GM18499 (cell line): ENCODE results near the gene CDH13.

Source experiments
- ATAC-seq: cut with Tn5 transposase; IDR thresholded peaks from one replicate; pipeline ENCODE4 v1.9.1; 2021; ENCODE audit warnings: moderate number of reproducible peaks; ENCODE audit not compliant: insufficient read depth, unreplicated experiment

Gene CDH13

DNA sequence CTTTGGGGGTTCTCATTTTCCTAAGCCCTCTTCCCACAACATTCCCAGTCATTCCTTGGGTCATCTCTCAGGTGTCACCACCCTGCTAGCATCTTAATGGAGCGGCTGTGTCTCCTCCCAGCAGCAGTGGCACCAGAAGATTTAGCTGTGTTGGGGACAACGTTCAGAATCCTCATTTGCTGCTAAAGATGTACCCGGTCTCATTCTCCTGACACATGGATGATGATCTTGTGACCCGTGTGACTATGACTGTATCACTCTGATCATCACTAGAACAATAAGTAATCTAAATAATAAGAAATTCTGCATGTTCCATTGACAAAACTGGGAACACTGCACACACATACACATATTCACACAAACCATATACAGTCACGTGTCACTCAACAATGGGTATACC, 781.2 kb downstream of the CDH13 start:
- ATAC-seq: no peak

DNA sequence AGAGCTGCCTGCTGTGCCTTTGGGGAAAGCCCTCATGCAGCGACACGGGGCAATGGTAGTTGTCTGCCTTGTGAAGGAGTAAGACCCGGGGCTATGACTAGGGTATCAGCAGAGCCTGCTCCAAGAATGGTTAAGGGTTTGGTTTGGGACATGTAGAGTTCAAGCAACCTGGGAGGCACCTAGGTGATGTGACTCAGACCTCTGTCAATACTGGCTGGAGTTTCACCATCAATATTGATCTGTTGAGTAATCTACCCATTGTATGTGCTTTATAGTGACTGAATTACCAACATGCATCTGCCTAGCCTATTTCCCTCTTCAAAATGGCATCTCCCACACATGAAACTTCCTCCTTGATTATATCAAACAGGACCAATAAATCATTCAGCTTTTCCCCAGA, 782.6 kb downstream of the CDH13 start:
- ATAC-seq: no peak

DNA sequence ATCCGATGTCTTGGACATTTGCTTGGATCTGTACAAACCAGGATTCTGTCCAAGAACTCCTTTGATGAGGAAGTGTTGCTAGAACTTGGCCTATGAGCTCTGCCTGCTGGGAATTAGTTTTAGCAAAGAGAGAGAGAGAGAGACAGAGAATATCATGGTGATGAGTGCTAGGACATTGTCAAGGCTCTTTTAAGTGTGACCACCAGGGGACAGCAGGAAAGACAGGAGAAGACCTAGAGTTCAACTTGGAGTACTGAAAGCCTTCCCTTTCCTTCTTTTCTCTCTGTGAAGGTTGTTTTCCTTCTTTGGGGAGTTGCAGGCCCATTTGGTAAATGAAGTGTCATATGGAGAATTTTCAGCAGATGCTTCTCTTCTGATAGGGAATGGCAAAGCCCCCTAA, 791.8 kb downstream of the CDH13 start:
- ATAC-seq: no peak

DNA sequence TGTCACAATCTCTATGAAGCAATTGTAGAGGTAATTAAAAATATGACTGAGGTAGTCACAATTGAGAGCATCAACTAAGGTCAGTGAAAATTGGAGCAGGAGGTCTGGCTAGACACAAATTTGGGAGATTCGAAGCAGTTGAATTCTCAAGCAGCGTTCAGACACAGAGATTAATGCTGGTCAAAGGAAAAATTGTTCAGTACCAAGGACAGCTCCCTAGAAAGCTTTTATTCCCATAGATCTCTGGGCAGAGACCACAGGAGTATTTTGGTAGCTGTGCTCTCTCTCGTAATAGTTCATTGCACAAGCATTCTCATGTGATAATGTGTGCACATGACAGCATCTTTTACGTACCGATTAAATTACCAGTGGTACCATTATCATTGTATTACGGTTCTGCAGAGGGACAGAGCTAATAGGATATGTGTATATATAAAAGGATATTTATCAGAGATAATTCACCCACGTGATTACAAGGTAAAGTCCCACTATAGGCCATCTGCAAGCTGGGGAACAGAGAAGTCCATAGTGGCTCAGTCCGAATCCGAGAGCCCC, 793.5 kb downstream of the CDH13 start:
- ATAC-seq: no peak

DNA sequence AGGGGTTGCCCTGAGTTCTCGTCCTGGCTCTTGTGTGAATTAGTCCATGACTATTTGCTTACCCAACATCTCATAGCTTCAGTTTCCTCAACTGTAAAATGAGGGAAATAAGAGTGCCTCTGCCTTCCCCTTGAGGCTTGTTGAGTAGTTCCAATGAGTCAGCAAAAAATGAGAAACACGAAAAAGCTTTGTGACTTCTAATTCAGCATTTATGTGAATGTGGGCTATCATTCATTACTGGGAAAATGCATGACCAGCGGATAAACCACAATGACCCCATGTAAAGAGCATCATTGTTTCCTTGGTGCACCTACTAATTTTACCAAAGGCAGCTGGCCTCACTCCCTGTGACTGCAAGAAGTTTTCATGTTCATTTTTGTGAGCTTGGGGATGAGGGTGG, 806.4 kb downstream of the CDH13 start:
- ATAC-seq: no peak

DNA sequence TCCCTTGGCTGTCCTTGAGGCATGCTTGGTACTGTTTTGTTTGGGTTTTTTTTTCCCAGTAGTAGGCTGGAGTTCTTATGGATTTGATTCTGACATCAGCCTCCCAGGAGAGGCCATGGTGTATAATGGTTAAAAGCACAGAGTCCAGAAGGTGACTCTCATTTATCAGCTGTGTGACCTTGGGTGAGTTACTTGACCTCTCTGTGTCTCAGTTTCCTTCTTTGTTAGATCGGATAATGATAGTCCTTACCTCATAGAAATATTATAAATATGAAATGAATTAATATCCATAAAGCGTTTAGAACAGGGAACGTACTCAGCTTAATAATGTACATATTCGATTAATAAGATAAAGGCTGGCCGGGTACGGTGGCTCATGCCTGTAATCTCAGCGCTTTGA, 810.3 kb downstream of the CDH13 start:
- no peak for ATAC-seq

DNA sequence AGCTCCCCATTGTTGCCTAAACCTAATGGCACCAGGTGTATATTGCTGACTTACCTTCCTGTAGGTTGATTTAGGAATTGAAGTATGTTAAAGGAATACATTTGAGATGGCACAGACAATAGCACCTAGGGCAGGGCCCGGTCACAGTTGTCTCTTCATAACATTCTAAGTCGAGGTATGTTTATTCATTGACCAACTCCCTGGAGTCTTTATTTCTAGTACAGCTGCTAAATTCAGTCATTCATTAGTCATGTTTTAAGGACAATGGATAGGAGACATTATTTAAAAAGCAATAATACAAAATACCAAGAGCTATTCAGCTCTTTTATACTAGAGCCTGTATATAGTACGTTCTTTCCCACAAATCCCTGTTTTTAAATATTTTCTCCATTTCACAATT, 811.6 kb downstream of the CDH13 start:
- no peak for ATAC-seq

DNA sequence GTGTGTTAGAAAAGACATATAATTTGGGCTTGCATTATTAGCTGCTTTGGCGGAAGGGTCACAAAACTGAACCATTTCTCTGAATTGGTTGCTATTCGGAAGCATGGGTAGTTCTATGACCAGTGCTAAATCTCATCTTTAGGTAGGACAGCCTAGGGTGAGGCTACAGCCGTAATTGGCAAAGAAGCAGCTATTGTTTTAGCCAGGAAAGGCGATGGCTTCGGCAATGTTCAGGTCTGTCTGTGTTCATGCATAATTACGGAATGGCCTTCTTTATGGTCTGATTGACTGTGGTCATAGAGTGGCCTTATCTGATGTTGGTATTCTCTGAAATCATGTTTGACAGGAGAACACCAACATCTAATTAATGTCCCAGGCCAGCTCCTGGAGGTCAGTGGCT, 812.6 kb downstream of the CDH13 start:
- ATAC-seq: no peak

DNA sequence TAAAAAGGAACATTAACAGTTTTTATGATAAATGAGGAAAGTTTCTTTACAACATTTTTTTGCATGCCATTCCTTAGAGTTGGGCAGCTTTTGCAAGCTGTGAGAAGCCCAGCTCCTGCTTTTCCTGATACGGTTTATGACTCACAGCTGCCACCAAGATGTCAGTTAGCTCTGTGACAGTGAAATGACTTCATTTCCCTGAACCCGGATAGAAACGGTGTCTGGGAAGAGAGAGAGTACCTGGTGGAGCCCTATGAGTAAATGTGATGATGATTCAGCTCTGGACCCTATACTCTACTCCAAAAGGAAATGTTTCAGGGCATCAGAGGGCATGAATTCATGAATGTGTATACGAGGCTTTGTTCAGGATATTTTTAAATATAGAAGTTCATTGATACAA, 814.7 kb downstream of the CDH13 start:
- no peak for ATAC-seq

DNA sequence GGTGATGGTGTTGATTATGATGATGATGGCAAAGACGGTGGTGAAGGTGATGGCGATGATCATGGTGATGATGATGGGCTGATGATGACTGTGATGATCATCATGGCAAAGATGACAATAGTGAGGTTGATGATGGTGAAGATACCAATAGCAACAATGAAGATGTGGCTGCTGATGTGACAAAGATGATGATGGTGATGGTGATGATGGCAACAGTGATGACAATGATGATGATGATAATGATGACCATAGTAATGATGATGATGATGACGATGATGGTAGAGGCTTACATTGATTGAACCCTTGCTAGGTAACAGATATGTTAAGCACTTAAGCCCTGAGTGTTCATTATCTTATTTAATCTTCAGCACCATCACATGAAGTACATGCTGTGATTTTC, 817.2 kb downstream of the CDH13 start:
- no peak for ATAC-seq

DNA sequence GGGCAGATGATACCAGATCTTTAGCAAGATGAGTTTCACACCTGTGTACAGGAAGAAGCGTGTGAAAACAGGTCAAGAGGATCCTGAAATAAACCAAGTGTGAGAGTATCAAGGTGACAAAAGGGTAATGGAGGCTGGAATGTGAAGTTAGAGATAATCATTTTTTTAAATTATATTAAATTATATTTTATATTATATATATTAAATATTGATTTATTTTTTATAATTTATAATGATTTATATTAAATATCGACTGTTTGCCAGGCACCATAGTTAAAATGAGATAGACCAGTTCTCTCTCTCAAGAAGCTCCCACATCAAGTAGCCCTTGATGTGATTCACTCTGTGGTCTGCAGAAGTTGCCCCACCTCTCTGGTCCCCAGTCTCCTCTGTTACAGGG, 820.8 kb downstream of the CDH13 start:
- ATAC-seq: no peak

DNA sequence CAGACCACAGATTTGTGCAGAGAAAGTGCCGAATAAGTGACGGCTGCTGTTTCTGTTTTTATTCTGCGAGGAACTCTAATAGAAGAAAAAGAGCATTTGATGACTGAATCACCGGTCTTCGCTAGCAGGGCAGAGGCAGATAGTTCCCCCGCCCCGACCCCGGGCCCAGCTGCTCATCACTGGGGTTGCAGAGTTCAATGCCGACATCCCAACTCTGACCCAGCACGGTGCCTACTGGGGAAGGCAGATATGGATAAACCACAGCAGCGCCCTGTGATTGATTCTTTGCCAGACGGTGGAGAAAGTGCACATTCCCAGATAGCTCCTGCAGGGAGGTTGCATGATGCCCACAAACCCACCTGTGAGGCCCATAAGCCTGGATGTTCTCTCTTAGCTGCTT, 823.1 kb downstream of the CDH13 start:
- no peak for ATAC-seq

DNA sequence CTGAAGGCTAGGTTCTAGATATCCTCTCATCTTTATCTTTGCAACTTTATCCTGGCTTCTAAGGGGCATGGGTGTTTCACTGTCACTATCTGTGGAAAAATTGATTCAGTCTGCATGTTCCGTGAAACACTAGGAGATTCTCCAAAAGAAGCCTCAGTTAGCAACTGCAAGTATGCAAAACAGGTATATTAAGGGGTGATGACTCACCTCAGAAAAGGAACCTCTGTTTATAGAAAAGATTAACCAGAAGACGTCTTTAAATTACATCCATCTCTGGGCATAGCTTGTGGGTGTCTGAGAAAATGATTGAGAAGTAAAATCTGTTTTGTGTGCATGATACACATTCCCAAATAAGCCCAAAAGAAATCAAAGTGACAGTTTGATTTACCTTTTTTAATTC, 827.2 kb downstream of the CDH13 start:
- no peak for ATAC-seq

DNA sequence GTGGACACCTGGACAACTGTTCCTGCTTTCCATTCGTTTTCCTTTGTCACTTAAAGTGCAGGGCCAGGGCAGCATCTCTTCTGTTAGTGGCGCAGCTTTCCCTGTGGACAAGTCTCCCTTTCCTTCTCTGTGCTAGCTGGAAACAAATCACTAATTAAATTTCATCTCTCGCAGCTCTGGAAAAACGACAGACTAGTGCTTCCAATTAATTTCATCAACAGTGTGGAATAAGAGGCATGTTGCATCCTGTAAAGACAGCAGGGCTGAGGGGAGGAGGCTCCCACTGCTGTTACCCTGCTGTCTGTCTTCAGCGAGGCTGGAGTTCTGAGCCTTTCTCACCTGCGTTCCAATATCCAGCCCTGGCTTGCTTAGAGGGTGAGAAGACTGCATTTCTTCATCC, 828.9 kb downstream of the CDH13 start:
- ATAC-seq: no peak

DNA sequence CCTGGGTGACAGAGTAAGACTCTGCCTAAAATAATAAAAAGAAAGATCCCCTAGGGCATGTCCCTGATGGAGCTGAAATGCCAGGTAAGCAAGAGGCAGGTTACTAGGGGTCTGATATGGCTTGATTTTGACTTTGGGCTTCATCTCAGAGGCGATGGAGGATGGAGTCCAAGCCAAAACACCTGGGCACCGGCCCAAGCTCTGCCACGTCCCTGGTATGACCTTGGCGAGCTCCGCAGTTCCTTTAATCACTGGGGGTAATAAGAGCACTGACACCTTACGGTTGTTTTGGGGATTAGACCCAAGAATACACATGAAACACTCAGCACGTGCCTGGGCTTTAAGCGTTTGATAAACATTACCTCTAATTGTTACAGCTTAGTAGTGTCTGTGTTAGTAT, 830.2 kb downstream of the CDH13 start:
- no peak for ATAC-seq

DNA sequence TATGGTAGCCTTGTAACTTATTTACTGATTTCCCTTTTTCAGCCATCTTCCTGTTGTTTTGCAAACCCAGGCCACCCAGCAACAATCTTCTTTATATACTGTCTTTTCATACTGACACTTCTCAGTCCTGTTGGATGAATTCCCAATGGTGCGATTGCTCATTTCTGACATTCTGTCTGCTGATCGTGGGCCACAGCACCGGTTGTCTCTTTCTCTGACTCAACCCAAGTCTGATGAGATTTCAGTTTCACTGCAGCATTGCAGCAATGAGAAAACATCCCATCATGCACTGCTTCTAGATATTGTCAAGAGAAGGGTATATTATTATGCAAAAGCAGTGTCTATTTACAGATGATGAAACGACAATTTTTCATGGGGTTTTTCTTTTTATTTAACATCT, 831.8 kb downstream of the CDH13 start:
- ATAC-seq: peak; percentile 70

DNA sequence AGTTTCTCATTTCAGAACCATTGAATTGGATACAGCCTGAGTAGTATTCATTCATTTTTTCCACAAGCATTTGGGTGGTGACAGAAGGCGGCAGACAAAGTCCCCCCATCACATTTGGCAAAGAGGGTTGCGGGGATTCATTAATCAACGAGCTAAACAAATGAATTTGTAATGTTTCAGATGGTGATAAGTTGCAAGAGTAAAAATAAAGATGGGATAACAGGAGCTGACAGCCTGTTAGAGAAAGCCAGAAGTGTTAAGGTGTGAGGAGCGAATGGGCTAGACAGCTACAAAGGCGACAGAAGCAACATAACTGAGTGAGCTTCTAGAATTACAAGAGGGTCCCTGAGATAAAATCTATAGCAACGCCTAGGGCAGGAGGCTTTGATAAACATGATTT, 838.2 kb downstream of the CDH13 start:
- ATAC-seq: no peak

DNA sequence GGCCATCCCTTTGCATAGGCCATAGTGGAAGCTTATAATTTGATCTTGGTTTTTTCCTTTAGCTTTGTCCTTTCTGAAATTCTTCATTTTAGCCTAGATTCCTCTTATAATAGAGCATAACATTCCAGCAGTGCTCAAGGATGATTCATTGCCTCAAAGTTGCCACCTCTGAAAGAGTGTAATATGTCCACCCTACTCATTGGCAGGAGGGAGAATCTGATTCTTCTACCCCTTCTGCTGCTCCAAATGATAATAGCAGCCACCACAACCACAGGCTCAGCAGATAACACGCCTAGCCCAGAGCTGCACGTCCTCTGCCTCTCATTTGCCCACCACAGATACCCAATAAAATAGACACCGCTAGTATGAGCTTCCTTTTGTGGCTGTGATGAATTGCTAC, 843.6 kb downstream of the CDH13 start:
- no peak for ATAC-seq

DNA sequence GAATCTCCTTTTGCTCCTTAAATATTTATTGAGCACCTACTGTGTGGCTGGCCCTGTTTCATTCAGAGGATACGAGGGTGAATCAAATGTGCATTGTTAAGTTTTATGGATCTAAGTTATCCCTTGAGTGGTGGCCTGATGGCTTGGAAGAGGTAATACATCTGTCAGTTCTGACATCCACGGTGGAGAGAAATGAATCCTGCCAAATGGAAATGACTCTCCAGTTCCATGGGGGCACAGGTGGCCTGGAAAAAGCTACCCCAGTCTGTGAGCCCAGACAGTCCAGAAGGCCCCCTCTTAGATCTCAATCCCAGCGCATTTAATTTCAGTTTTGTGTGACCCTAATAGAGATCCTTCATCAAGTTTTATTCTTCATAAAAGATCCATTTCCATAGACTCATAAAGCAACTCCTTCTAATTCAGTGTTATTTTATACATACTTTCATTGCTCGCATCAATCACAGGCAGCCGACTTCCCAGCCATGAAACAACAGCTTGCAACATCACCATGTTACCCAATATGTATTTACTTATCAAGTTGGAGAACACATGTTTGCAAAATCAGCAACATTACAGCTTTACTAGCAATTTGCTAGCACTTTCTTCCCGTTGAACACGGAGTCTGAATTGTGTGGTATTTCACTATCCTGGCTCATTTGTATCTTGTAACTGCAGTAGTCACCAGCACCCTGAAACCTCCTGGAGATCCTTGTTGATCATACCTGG, 846.2 kb downstream of the CDH13 start:
- no peak for ATAC-seq

DNA sequence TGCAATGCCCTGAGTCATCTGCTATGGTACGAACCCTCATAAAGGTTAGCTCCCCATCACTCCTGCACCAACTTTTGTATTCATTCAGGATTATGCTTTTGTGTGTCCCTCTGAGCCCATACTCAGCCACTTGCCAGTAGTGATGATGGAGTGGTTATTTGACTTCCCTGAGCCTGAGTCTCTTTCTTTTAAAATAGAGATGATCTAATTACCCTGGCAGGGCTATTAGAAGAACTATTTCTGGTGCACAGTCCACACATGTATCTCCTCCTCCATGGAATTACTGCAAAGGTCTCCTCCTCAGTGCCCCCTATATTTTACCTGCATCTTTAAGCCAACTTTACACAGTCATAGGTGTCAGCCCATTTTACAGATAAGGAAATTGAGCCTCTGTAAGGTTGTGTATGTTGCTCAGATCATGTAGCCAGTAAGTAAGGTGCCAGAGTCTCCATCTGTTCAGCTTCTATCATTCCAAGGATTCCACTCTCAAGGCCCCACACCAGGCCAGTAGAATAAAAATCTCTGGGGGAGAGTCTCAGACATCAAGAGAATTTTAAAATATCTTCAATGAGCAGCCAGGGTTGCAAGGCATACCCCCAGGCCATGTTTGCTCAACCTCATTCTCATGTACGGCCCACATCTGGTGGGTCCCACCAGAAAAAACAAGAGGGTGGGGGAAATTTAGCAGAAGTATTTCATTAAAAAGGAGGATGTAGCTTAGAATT, 847.3 kb downstream of the CDH13 start:
- no peak for ATAC-seq

DNA sequence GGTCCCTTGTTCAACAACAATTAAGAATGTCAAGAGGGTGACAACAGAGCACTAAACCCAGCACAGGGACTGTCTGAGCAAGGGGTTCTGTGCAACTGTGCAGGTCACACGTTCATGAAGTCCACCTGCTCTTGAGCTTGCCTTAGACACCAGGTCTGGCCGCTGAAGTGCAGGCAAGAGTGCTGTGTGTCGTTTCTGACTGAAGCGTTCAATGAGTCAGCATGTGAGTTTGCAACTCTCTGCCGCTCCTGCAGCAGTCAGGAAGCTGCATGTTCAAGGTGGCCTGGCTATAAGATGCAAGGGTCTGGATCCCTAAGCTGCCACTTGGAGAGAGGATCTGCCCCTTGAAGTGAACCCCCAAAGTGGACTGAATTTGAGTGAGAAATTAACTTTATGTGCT, 848.3 kb downstream of the CDH13 start:
- ATAC-seq: no peak

DNA sequence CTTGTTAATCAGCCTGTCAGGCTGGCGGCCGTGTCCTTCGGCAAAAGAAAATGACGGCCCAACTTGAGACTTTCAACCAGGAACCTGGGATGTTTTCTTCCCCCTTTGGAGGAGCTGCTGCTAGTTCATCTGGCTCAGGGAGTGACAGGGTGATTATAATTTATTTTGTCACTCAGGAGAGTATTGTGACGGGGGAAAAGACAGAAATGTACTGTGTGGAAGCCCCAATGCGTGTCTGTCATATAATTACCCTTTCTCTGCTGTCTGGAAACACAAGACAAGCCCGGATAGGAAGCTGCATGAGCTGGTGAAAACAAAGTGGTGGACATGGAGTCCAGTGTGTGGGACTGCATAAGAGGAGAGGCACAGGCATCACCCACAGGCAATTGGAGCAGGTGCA, 854.8 kb downstream of the CDH13 start:
- ATAC-seq: no peak
